G401.6 (cell line): ENCODE data around the gene SEMA3F.
A peak's percentile ranks its signal among the peaks of the same experiment; 100 is the strongest.

Experiments
- FAIRE-seq: peaks from 2 replicates; lab custom pipeline; 2012; peaks lifted over from hg19 to GRCh38; lab: Jason Lieb, UNC

The SEMA3F gene

DNA sequence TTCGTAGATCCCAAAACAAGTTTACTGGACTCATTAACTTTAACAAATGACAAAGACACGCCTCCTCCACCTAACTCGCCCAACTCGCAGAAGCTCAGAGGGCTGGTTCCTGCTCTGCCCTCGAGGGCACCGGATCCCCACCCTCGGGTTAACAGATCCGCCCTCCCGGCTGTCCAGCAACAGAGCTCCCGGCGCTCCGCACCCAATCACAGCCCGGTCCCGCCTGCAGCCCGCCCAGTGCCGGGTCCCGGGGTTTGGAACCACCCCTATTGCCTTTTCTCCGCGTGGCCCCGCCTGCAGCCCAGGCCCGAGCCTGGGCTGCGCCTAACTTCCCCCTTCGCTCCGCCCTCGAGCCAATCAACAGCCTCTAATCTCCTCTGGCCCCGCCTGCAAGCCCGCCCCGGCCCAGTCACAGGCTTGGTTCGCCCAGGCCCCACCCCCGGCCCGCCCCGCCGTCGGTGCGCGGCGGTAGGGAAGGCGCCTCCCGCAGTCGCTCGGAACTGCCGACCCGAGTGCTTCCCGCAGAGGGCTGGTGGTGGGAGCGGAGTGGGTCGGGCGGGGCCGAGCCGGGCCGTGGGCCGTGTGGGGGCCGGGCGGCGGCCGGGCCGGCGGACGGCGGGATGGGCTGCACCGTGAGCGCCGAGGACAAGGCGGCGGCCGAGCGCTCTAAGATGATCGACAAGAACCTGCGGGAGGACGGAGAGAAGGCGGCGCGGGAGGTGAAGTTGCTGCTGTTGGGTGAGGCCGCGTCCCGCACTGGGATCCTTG lies 80.8 kb downstream of the SEMA3F start, which contains the start of gene GNAI2:
Gene GNAI2, plus strand, starts transcription at position 489 of the 768 bp plus-strand sequence. Its CDS starts 132 bp downstream, at position 621.
- FAIRE-seq, result peak; percentile 100

DNA sequence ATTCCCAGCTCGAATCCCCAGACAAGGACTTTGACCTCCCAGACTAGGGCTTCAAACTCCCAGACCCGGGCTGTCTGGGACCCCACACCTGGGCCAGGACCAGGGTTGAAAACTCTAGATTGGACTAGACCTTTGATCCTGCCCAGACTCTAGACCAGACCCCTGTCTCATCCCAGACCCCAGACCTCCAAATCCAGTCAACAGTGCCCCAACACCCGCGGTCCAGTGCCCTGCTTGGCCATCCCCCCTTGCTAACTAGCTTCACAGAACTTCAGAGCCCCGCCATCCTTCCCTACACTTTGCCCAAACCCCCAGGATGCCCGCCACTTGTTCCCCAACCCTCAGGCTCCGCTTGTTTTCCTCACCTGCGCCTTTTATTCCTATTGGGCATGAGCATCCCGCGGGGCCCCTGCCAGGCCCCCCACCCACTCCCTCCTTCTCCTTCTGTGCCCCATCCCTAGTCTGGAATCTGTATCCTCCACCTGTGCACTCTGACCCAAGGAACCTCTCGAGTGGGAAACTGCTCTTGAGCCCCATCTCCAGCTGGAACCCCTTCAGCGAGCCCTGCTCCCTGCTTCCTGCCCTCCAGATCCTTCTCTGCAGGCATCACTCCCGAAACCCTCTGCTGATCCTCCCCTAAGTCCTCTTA lies 81.5 kb downstream of the SEMA3F start:
- FAIRE-seq, result no peak

DNA sequence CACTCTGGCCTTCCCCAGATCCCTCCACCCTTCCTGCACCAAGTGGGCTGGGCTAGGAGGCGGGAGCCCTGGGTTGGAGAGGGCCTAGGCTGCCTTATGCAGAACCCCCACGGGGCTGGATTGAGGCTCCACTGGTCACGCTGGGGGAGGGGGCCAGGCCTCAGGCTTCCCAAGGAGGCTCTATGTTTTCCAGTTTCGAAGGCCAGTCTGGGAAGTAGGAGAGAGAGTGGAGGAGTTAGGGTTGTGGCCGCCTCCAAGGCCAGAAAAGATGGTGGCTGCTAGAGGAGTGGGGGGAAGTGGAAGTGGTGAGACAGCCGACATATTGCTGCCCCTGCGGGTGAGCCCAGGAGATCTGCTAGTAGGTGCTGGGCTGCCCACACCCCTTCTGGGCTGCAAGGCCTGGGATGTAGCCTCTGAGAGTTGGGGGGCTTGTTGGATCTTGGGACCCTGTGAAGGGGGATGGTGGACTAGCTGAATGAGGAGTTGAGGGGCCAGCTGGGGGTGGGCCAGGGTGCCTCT lies 82.1 kb downstream of the SEMA3F start:
- no peak for FAIRE-seq

DNA sequence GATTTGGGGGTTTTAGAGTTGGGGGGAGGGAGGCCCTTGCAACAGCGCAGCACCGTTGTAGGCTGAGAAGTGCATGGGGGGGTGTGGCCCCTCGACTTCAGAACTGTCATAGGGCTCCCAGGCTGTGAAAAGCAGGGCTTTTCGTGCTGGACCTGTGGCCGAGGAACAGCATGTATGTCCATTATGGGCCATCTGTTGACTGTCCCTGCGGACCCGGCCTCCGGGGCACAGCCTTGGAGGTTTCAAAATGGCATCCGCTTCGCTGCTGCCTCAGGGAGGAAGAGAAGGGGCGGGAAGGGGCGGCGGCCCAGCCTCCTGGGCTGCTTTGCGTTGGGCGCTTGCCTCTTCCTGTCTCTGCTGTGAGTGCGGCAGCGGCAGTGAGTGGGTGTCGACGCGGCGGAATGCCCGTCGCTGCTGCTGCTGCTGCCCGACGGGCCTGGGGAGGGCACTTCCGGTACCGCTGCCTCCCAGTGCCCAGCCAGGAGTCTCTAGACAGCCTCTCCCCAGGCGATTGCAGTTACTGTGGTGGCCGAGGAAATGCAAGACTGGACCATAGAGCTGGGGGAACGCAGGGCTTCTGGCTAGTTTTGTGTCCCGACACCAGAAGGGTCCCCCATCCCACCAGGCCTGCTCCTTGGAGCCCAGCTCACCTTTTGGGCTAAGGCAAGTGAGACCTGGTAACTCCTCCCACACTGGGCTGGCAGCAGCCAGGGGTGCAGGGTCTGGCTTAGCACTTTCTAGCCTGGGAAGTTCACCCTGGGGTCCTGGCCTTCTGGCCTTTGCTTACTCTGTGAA lies 82.8 kb downstream of the SEMA3F start:
- FAIRE-seq, result no peak

DNA sequence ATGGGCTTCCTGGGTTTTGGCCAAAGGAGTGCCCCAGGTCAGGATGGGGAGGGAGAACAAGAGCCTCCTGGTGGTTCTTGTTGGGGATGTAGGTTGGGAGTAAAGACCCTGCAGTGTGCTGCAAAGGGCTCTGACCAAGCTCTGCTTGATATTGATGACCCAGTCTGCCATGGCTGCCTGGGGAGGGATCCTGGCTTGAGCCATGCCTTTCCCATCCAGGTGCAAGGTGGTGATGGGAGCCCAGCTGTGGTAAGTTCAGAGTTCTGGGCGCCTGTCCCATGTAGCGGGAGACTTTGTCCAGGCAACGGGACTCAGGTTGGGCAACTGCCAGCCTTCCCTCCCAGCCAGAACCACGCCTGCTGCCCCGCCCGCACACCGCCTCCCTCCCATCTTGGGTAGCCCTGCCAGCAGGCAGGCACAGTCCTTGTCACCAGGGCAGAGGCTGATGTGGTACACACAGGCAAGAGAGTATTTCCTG lies 83.5 kb downstream of the SEMA3F start:
- no peak for FAIRE-seq
